PFSK-1 (cell line): Measurements from ENCODE around the gene ACVR1.

Experiments
- POLR2AphosphoS5 ChIP-seq: IDR thresholded peaks from 2 replicates; pipeline ENCODE4 v1.6.1; 2012; ENCODE audit warnings: low read depth, mild to moderate bottlenecking, control low read depth, low read length, moderate library complexity
- TAF1 ChIP-seq: IDR thresholded peaks from 2 replicates; pipeline ENCODE4 v1.6.1; 2012; ENCODE audit warnings: low read length, control low read depth, borderline replicate concordance; ENCODE audit not compliant: insufficient read depth

- TF ChIP-seq POLR2AphosphoS5 = no peak
- no peak for TF ChIP-seq TAF1
These were observed 3.3 kb downstream of the ACVR1 start for GRCh38 chr2:157872791-157873190.
